ENCODE results near the gene BHLHA15. TPM values are rescaled to one million over a fixed set of nuclear protein-coding genes. Genes with fewer than 3 reads are reported as not detected.

The BHLHA15 gene
- total RNA-seq, 2 experiments from 2014 or later, result not detected

DNA sequence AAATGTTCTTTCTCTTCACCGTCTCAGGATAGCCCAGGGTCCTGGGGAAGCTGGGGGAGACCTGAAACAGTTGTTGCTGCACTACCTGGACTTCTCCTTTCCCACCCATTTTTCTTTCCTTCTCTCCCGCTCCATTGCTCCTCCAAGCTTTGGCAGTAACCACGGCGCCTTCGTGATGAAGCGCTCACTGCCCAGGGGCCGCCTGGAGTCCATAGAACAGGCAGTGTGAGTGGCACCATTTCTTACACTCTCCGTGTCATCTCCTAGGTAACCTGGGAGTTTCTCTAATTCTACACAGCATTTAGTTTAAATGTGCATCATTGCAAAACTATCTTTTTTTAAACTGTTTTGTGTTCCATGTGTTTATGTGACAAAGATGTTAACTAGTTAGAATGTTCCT is 40.3 kb upstream of the BHLHA15 start:
- Mint-ChIP-seq H3K9me3 (no peaks in the 10 kb centered on the region), H3K4me1 (ENCODE audit: low read depth) (peaks cover 19% of the 10 kb centered on the region), H3K27ac (no peak overlapping the region), H3K36me3 (ENCODE audit: low read depth) (peaks cover 41% of the 10 kb centered on the region), H3K27me3 (no peaks in the 10 kb centered on the region), H3K4me3 (no peak overlapping the region)
- CTCF ChIA-PET, result interaction anchor here (0.7 kb wide), 1 partner anchor 149 kb away, joined by 3 read pairs; no protein-coding TSS in a partner anchor
- H3K27ac ChIP-seq (ENCODE audit: low read depth in 1 of 2, low read length in 2 of 2), result no peak overlapping the region
- no peaks in the 10 kb centered on the region for H3K9me3 ChIP-seq (ENCODE audit: control insufficient read depth in 1 of 2, insufficient read depth in 1 of 2, low read length in 2 of 2)
- DNase-seq, result no peak
- no peak overlapping the region for H3K4me3 ChIP-seq (ENCODE audit: low read length)
- TF ChIP-seq, protein P1, sequence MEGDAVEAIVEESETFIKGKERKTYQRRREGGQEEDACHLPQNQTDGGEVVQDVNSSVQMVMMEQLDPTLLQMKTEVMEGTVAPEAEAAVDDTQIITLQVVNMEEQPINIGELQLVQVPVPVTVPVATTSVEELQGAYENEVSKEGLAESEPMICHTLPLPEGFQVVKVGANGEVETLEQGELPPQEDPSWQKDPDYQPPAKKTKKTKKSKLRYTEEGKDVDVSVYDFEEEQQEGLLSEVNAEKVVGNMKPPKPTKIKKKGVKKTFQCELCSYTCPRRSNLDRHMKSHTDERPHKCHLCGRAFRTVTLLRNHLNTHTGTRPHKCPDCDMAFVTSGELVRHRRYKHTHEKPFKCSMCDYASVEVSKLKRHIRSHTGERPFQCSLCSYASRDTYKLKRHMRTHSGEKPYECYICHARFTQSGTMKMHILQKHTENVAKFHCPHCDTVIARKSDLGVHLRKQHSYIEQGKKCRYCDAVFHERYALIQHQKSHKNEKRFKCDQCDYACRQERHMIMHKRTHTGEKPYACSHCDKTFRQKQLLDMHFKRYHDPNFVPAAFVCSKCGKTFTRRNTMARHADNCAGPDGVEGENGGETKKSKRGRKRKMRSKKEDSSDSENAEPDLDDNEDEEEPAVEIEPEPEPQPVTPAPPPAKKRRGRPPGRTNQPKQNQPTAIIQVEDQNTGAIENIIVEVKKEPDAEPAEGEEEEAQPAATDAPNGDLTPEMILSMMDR (IDR thresholded peaks at IDR 0.05), result no peak
- no peak for ATAC-seq (ENCODE audit: poor library complexity)
- POLR2A ChIA-PET, result no interaction called here
- no peaks in the 10 kb centered on the region for H3K27me3 ChIP-seq (ENCODE audit: control insufficient read depth in 1 of 2, insufficient read depth in 2 of 2, low read length in 2 of 2)
- H3K36me3 ChIP-seq (ENCODE audit: insufficient read depth, low read length), result peaks cover 40% of the 10 kb centered on the region
- H3K4me1 ChIP-seq (ENCODE audit: insufficient read depth, low read length), result no peaks in the 10 kb centered on the region
- intact Hi-C loops (cut with DNase I, micrococcal nuclease), result no loop called here

DNA sequence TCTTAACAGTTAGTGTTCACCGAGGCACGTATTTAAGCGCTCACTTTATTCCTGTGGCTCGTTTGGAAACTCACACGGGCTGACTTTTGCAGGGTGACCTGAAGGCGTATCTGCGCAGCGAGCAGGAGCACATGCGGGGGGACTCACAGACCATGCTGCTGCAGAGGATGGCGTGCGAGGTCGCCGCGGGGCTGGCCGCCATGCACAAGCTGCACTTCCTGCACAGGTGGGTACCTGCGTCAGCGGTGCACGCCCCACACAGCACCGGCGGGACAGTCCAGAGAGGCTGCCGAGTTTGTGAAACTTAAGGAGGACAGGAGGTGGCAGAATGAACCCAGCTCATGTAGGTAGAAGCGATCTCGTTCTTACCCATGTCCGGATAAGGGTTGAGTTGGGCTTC is 39.8 kb upstream of the BHLHA15 start:
- Histone ChIP-seq H3K4me3 (ENCODE audit: low read length) (no peak overlapping the region), H3K27me3 (ENCODE audit: control insufficient read depth in 1 of 2, insufficient read depth in 2 of 2, low read length in 2 of 2) (no peaks in the 10 kb centered on the region), H3K4me1 (ENCODE audit: insufficient read depth, low read length) (no peaks in the 10 kb centered on the region), H3K36me3 (ENCODE audit: insufficient read depth, low read length) (peaks cover 40% of the 10 kb centered on the region), H3K27ac (ENCODE audit: low read depth in 1 of 2, low read length in 2 of 2) (no peak overlapping the region), H3K9me3 (ENCODE audit: control insufficient read depth in 1 of 2, insufficient read depth in 1 of 2, low read length in 2 of 2) (no peaks in the 10 kb centered on the region)
- intact Hi-C loops (cut with DNase I, micrococcal nuclease), result no loop called here
- Mint-ChIP-seq H3K9me3 (no peaks in the 10 kb centered on the region), H3K27ac (no peak overlapping the region), H3K4me1 (ENCODE audit: low read depth) (peaks cover 16% of the 10 kb centered on the region), H3K4me3 (no peak overlapping the region), H3K36me3 (ENCODE audit: low read depth) (peaks cover 45% of the 10 kb centered on the region), H3K27me3 (no peaks in the 10 kb centered on the region)
- TF ChIP-seq, protein P1 (IDR thresholded peaks at IDR 0.05), result no peak
- no peak for DNase-seq
- POLR2A ChIA-PET, result no interaction called here
- ATAC-seq (ENCODE audit: poor library complexity), result no peak
- CTCF ChIA-PET, result no interaction called here

DNA sequence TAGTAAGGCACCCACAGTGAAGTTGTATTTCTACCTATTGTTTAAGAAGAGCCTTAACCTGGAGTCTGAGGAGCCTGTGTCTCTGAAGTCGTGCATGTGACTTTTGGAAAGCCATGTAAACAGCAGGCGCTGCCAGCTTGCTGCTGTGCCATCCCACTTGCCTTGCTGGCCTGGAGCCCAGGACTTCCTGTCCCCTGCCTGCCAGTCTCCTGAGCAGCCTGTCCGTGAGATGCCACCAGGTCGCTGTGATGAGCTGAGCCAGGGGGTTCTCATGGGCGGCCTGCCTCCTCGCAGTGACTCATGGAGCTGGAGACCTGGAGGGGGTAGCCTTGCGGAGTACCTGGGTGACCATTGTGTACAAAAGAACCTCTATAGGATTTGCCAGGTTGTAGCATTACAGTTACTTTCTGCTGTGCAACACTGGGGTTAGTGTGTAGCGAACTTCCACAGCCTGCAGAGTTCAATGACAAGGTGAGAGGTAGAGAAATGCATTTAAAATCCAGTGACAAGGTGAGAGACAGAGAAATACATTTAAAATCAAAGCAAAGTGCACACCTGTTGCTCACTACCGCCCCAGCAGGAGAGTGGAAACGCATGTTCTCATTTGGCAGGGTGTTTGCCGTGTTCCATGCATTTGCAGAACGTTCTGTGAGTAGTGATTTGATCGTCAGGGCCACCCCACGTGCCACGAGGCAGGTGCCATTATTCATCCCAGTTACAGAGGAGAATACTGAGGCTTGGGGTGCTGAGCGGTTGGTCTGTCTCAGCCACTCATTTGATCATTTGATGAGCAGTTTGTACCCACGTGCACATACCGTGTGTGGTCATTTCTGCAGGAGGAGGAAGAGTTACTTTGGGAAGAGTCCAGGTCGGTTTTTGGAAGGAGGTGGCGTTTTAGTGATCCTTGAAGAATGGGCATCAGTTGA is 36.6 kb upstream of the BHLHA15 start:
- TF ChIP-seq, protein P1 (IDR thresholded peaks at IDR 0.05), result no peak
- POLR2A ChIA-PET, result no interaction called here
- no peak overlapping the region for H3K4me3 Mint-ChIP-seq
- H3K27ac ChIP-seq (ENCODE audit: low read depth in 1 of 2, low read length in 2 of 2), result no peak overlapping the region
- no peak for ATAC-seq (ENCODE audit: poor library complexity)
- peaks cover 61% of the 10 kb centered on the region for H3K36me3 Mint-ChIP-seq (ENCODE audit: low read depth)
- no peaks in the 10 kb centered on the region for H3K4me1 Mint-ChIP-seq (ENCODE audit: low read depth)
- no peaks in the 10 kb centered on the region for H3K9me3 ChIP-seq (ENCODE audit: control insufficient read depth in 1 of 2, insufficient read depth in 1 of 2, low read length in 2 of 2)
- no peak for DNase-seq
- H3K4me3 ChIP-seq (ENCODE audit: low read length), result no peak overlapping the region
- H3K9me3 Mint-ChIP-seq, result no peaks in the 10 kb centered on the region
- no peaks in the 10 kb centered on the region for H3K27me3 ChIP-seq (ENCODE audit: control insufficient read depth in 1 of 2, insufficient read depth in 2 of 2, low read length in 2 of 2)
- CTCF ChIA-PET, result interaction anchor here (1.4 kb wide), 1 partner anchor 10 kb away, joined by 3 read pairs; no protein-coding TSS in a partner anchor
- H3K27ac Mint-ChIP-seq, result no peak overlapping the region
- H3K36me3 ChIP-seq (ENCODE audit: insufficient read depth, low read length), result peaks cover 51% of the 10 kb centered on the region
- no peaks in the 10 kb centered on the region for H3K27me3 Mint-ChIP-seq
- intact Hi-C loops (cut with DNase I, micrococcal nuclease), result no loop called here
- no peaks in the 10 kb centered on the region for H3K4me1 ChIP-seq (ENCODE audit: insufficient read depth, low read length)
